Gastrocnemius medialis (tissue), 4 donors: ENCODE measurements around the gene PRKCH.

Experiments
- CTCF ChIP-seq, 5 experiments: fragments of 450-650 bp in 3 of 5; fragments of 200-600 bp in 2 of 5; sonication (generic) in 2 of 5; IDR thresholded peaks in 4 of 5; conservative IDR thresholded peaks in 1 of 5; 1 replicate in 4 of 5; 2 replicates in 1 of 5; pipeline ENCODE4 v1.5.1; 2016 to 2019; ENCODE audit warnings: antibody characterized with exemption in 5 of 5, mild to moderate bottlenecking in 3 of 5, moderate library complexity in 3 of 5
- POLR2A ChIP-seq, 2 donors: fragments of 450-650 bp; IDR thresholded peaks; one replicate each; pipeline ENCODE4 v1.6.1; 2017; ENCODE audit warnings: antibody characterized with exemption in 2 of 2, mild to moderate bottlenecking in 2 of 2, moderate library complexity in 2 of 2

GRCh38 chr14:61556455-61556854 is 235.1 kb downstream of the PRKCH start:
- TF ChIP-seq CTCF (IDR thresholded peaks at IDR 0.05 in 4 of 5, conservative IDR thresholded peaks at IDR 0.05 in 1 of 5) (no peak), POLR2A (IDR thresholded peaks at IDR 0.05) (no peak)
